Hepatocyte (in vitro differentiated cells): ENCODE results near the gene ZNF385D.

Source experiments
- EZH2 ChIP-seq: fragments of 200-600 bp; sonication (generic); IDR thresholded peaks from 2 replicates; pipeline ENCODE4 v1.6.1; 2016; ENCODE audit warnings: antibody characterized with exemption, mild to moderate bottlenecking, borderline replicate concordance
- EZH2phosphoT487 ChIP-seq: fragments of 200-600 bp; sonication (generic); IDR thresholded peaks from one replicate; pipeline ENCODE4 v1.6.1; 2018; ENCODE audit warnings: antibody characterized with exemption, mild to moderate bottlenecking, low read depth, moderate library complexity; ENCODE audit not compliant: unreplicated experiment, severe bottlenecking
- TF ChIP-seq, protein P1 (sequence below): fragments of 200-600 bp; sonication (generic); IDR thresholded peaks from 2 replicates; pipeline ENCODE4 v1.5.1; 2016; ENCODE audit warnings: antibody characterized with exemption, mild to moderate bottlenecking; ENCODE audit not compliant: poor library complexity

DNA sequence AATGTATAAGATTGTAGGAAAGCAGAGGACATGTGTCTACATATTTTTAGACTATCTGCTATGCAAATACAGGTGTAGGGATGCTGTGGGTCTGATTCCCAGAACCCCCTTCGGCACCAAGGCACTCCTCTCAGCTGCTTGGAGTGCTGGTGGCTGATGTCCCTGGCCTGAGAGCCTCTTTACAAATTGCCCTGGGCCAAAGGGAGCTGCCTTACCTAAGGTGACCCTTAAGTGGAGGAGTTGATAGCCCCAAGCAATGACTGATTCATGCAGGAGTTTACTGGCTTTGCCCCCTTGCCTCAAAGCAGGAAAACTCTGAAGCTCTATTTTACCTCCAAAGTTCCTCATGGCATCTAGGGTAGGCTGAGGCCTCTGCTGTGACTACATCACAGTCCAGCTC, 83.0 kb downstream of the ZNF385D start:
- TF ChIP-seq, protein P1, sequence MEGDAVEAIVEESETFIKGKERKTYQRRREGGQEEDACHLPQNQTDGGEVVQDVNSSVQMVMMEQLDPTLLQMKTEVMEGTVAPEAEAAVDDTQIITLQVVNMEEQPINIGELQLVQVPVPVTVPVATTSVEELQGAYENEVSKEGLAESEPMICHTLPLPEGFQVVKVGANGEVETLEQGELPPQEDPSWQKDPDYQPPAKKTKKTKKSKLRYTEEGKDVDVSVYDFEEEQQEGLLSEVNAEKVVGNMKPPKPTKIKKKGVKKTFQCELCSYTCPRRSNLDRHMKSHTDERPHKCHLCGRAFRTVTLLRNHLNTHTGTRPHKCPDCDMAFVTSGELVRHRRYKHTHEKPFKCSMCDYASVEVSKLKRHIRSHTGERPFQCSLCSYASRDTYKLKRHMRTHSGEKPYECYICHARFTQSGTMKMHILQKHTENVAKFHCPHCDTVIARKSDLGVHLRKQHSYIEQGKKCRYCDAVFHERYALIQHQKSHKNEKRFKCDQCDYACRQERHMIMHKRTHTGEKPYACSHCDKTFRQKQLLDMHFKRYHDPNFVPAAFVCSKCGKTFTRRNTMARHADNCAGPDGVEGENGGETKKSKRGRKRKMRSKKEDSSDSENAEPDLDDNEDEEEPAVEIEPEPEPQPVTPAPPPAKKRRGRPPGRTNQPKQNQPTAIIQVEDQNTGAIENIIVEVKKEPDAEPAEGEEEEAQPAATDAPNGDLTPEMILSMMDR, result no peak
- no peak for TF ChIP-seq EZH2phosphoT487
- TF ChIP-seq EZH2, result no peak
